Gastrocnemius medialis (tissue), 4 donors: ENCODE measurements around the gene MAGEA6. TPM values are rescaled to one million over a fixed set of nuclear protein-coding genes. Genes with fewer than 3 reads are reported as not detected.
"Not testable (repeated sequence)": the region's sequence is repeated elsewhere in the genome, so short reads cannot be mapped to it uniquely, and the experiment has no call there.

Experiments used
- ATAC-seq, 2 donors: fragments of 150-250 bp; one replicate each; pipeline ENCODE4 v1.9.1; 2016
- DNase-seq, 2 donors: peaks; one replicate each; pipeline ENCODE4 v3.0.0-alpha.2; 2019
- H3K27ac ChIP-seq, 4 donors: fragments of 200-600 bp; sonication (generic); 1 replicate in 1 of 4; 2 replicates in 3 of 4; pipeline ENCODE4 v1.5.1; 2016 to 2018; ENCODE audit warnings: mild to moderate bottlenecking in 2 of 4, moderate library complexity in 1 of 4
- H3K27me3 ChIP-seq, 3 donors: fragments of 200-600 bp; sonication (generic) in 2 of 3; 1 replicate in 1 of 3; 2 replicates in 2 of 3; pipeline versions ENCODE4 v1.5.1 to v1.6.0; 2016 to 2019; ENCODE audit warnings: mild to moderate bottlenecking in 1 of 3, moderate library complexity in 1 of 3
- H3K36me3 ChIP-seq, 2 donors: fragments of 200-600 bp; sonication (generic) in 1 of 2; one replicate each; pipeline ENCODE4 v1.5.1; 2017 to 2018
- H3K4me1 ChIP-seq, 2 donors: fragments of 200-600 bp; sonication (generic) in 1 of 2; one replicate each; pipeline ENCODE4 v1.5.1; 2016 to 2017; ENCODE audit warnings: mild to moderate bottlenecking in 2 of 2
- H3K4me3 ChIP-seq, 4 donors: fragments of 200-600 bp; sonication (generic) in 3 of 4; 1 replicate in 1 of 4; 2 replicates in 3 of 4; pipeline ENCODE4 v1.5.1; 2016 to 2019; ENCODE audit warnings: mild to moderate bottlenecking in 2 of 4
- H3K9me3 ChIP-seq, 3 donors: fragments of 200-600 bp; sonication (generic) in 2 of 3; 1 replicate in 1 of 3; 2 replicates in 2 of 3; pipeline ENCODE4 v1.5.1; 2016 to 2019
- CTCF ChIP-seq, 5 experiments: fragments of 450-650 bp in 3 of 5; fragments of 200-600 bp in 2 of 5; sonication (generic) in 2 of 5; IDR thresholded peaks in 4 of 5; conservative IDR thresholded peaks in 1 of 5; 1 replicate in 4 of 5; 2 replicates in 1 of 5; pipeline ENCODE4 v1.5.1; 2016 to 2019; ENCODE audit warnings: antibody characterized with exemption in 5 of 5, mild to moderate bottlenecking in 3 of 5, moderate library complexity in 3 of 5
- POLR2A ChIP-seq, 2 donors: fragments of 450-650 bp; IDR thresholded peaks; one replicate each; pipeline ENCODE4 v1.6.1; 2017; ENCODE audit warnings: antibody characterized with exemption in 2 of 2, mild to moderate bottlenecking in 2 of 2, moderate library complexity in 2 of 2
- in situ Hi-C, 4 donors: fragments of 200-750 bp; cut with MboI; loops; one replicate each; pipeline versions ENCODE4 v1.15.0 to v1.8.0; 2017; ENCODE audit warnings: low sequenced_read_pairs in 4 of 4
- intact Hi-C: fragments of 100-400 bp; cut with DNase I; formaldehyde crosslinking; loops from one replicate; pipeline ENCODE4 v1.15.1; 2023; ENCODE audit warnings: low total_unique reads
- total RNA-seq, 4 donors: library from RNA; depleted of rRNA; stranded (reverse); fragments of >200 nt; gene quantifications; one replicate each; pipeline versions ENCODE4 v1.1.0 to v1.2.3, GENCODE V29; 2016

The MAGEA6 gene
- total RNA-seq, 4 donors from 2014 or later = not detected

- TF ChIP-seq CTCF (IDR thresholded peaks at IDR 0.05 in 4 of 5, conservative IDR thresholded peaks at IDR 0.05 in 1 of 5) = no peak
- TF ChIP-seq POLR2A (IDR thresholded peaks at IDR 0.05) = no peak
- no peak for DNase-seq
- H3K27me3 ChIP-seq = no peaks in the 10 kb centered on the region
- no peaks in the 10 kb centered on the region for H3K9me3 ChIP-seq
- H3K4me3 ChIP-seq = no peak overlapping the region
- H3K27ac ChIP-seq = no peak overlapping the region
- no peak for ATAC-seq
- H3K4me1 ChIP-seq = no peaks in the 10 kb centered on the region
- intact Hi-C loops (loop anchor here (10.0 kb wide), 1 partner anchor 1059 kb away; no protein-coding TSS in a partner anchor), in situ Hi-C loops (loop anchor here in 1 of 4 donors (25.0 kb wide), 1 partner anchor 1052 kb away; no protein-coding TSS in a partner anchor)
- H3K36me3 ChIP-seq = no peaks in the 10 kb centered on the region
Measured at GRCh38 chrX:152814048-152814447, 44.6 kb upstream of the MAGEA6 start.

GRCh38 chrX:152813206-152813605 lies 43.7 kb upstream of the MAGEA6 start:
- ATAC-seq = no peak
- Histone ChIP-seq H3K36me3 (no peaks in the 10 kb centered on the region), H3K4me3 (no peak overlapping the region), H3K9me3 (no peaks in the 10 kb centered on the region), H3K27me3 (no peaks in the 10 kb centered on the region), H3K4me1 (no peaks in the 10 kb centered on the region), H3K27ac (no peak overlapping the region)
- no peak for TF ChIP-seq CTCF (IDR thresholded peaks at IDR 0.05 in 4 of 5, conservative IDR thresholded peaks at IDR 0.05 in 1 of 5)
- no peak for TF ChIP-seq POLR2A (IDR thresholded peaks at IDR 0.05)
- no peak for DNase-seq
- in situ Hi-C loops = loop anchor here in 1 of 4 donors (25.0 kb wide), 1 partner anchor 1051 kb away; no protein-coding TSS in a partner anchor
- intact Hi-C loops = loop anchor here (10.0 kb wide), 1 partner anchor 1058 kb away; no protein-coding TSS in a partner anchor

GRCh38 chrX:152810403-152810802 lies 40.9 kb upstream of the MAGEA6 start:
- H3K4me3 ChIP-seq = no peak overlapping the region
- no peaks in the 10 kb centered on the region for H3K36me3 ChIP-seq
- intact Hi-C loops = loop anchor here (10.0 kb wide), 1 partner anchor 1056 kb away; no protein-coding TSS in a partner anchor
- TF ChIP-seq POLR2A (IDR thresholded peaks at IDR 0.05) = no peak
- TF ChIP-seq CTCF (IDR thresholded peaks at IDR 0.05 in 4 of 5, conservative IDR thresholded peaks at IDR 0.05 in 1 of 5) = no peak
- H3K9me3 ChIP-seq = no peaks in the 10 kb centered on the region
- no peaks in the 10 kb centered on the region for H3K4me1 ChIP-seq
- H3K27me3 ChIP-seq = no peaks in the 10 kb centered on the region
- no peak for ATAC-seq
- H3K27ac ChIP-seq = no peak overlapping the region
- DNase-seq = no peak
- in situ Hi-C loops = loop anchor here in 1 of 4 donors (25.0 kb wide), 1 partner anchor 1048 kb away; no protein-coding TSS in a partner anchor

- TF ChIP-seq CTCF (IDR thresholded peaks at IDR 0.05 in 4 of 5, conservative IDR thresholded peaks at IDR 0.05 in 1 of 5) = no peak
- TF ChIP-seq POLR2A (IDR thresholded peaks at IDR 0.05) = no peak
- in situ Hi-C loops = loop anchor here in 1 of 4 donors (25.0 kb wide), 1 partner anchor 1044 kb away; no protein-coding TSS in a partner anchor
- Histone ChIP-seq H3K9me3 (no peaks in the 10 kb centered on the region), H3K27me3 (peaks cover 0 to 5% (median 0%) of the 10 kb centered on the region in 3 donors), H3K36me3 (no peaks in the 10 kb centered on the region), H3K27ac (no peak overlapping the region), H3K4me1 (no peaks in the 10 kb centered on the region), H3K4me3 (no peak overlapping the region)
- intact Hi-C loops = no loop called here
- ATAC-seq (no peak), DNase-seq (no peak)
Measured at GRCh38 chrX:152806035-152806434, 36.5 kb upstream of the MAGEA6 start.

GRCh38 chrX:152798945-152799344 lies 29.5 kb upstream of the MAGEA6 start:
- ATAC-seq (no peak), DNase-seq (no peak)
- intact Hi-C loops = no loop called here
- in situ Hi-C loops = no loop called here
- no peaks in the 10 kb centered on the region for H3K4me1 ChIP-seq
- no peak for TF ChIP-seq POLR2A (IDR thresholded peaks at IDR 0.05)
- no peak for TF ChIP-seq CTCF (IDR thresholded peaks at IDR 0.05 in 4 of 5, conservative IDR thresholded peaks at IDR 0.05 in 1 of 5)
- H3K4me3 ChIP-seq = no peak overlapping the region
- no peaks in the 10 kb centered on the region for H3K36me3 ChIP-seq
- peaks cover 0 to 5% (median 0%) of the 10 kb centered on the region in 3 donors for H3K27me3 ChIP-seq
- no peaks in the 10 kb centered on the region for H3K9me3 ChIP-seq
- no peak overlapping the region for H3K27ac ChIP-seq

- H3K9me3 ChIP-seq, ATAC-seq, DNase-seq, H3K36me3 ChIP-seq, H3K4me3 ChIP-seq, H3K27me3 ChIP-seq, in situ Hi-C loops, intact Hi-C loops, H3K27ac ChIP-seq, H3K4me1 ChIP-seq: not testable (repeated sequence)
Measured at GRCh38 chrX:152787062-152787461, 17.6 kb upstream of the MAGEA6 start.

GRCh38 chrX:152766562-152766961 lies 2.9 kb downstream of the MAGEA6 start:
- H3K4me3 ChIP-seq, ATAC-seq, H3K9me3 ChIP-seq, in situ Hi-C loops, H3K4me1 ChIP-seq, DNase-seq, intact Hi-C loops, H3K36me3 ChIP-seq, H3K27me3 ChIP-seq, H3K27ac ChIP-seq: not testable (repeated sequence)
